Right lobe of liver (tissue), 4 donors: Measurements from ENCODE around the gene REC114.

Experiments used
- CTCF ChIP-seq, 4 donors: fragments of 200-600 bp in 3 of 4; fragments of 450-650 bp in 1 of 4; IDR thresholded peaks; one replicate each; pipeline versions ENCODE4 v1.5.1 to v1.8.0; 2016 to 2022; ENCODE audit warnings: antibody characterized with exemption in 4 of 4, mild to moderate bottlenecking in 2 of 4
- POLR2A ChIP-seq: fragments of 450-650 bp; IDR thresholded peaks from one replicate; pipeline ENCODE4 v1.6.1; 2017; ENCODE audit warnings: antibody characterized with exemption, mild to moderate bottlenecking
- donor health status: DM: no; HTN: no; CAD: no.
- donor health status: DM: no; HTN: no; CAD: no.
- donor health status: DM: no; HTN: yes; CAD: no.

GRCh38 chr15:73601451-73602445 is 158.8 kb downstream of the REC114 start:
- no peak for TF ChIP-seq CTCF (IDR thresholded peaks at IDR 0.05)
- no peak for TF ChIP-seq POLR2A
